22Rv1 (cell line): ENCODE measurements around the gene PPCDC.

Experiments
- ZFX ChIP-seq: fragments of 450-650 bp; IDR thresholded peaks from 2 replicates; pipeline ENCODE4 v1.6.1; 2017; ENCODE audit warnings: antibody characterized with exemption, borderline replicate concordance
- TF ChIP-seq, protein P1 (sequence below): fragments of 450-650 bp; IDR thresholded peaks from 2 replicates; pipeline ENCODE4 v1.5.1; 2017; ENCODE audit warnings: mild to moderate bottlenecking

DNA sequence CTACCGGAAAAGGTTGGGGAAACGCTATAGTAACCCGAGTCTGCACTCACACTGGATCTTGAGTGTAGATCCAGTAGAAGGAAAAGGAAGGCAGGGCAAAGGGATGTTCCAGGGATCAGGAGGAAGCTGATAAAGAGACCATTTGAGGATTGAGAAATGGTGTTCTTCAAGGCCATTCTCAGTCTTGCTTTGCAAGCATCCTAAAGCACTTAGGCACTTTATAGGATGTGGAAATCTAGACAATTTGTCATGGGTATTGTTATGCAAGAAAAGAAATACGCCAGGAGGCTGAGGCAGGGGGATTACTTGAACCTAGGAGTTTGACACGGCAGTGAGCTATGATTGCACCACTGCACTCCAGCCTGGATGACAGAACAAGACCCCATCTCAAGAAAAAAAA lies 41.2 kb upstream of the PPCDC start:
- TF ChIP-seq, protein P1, sequence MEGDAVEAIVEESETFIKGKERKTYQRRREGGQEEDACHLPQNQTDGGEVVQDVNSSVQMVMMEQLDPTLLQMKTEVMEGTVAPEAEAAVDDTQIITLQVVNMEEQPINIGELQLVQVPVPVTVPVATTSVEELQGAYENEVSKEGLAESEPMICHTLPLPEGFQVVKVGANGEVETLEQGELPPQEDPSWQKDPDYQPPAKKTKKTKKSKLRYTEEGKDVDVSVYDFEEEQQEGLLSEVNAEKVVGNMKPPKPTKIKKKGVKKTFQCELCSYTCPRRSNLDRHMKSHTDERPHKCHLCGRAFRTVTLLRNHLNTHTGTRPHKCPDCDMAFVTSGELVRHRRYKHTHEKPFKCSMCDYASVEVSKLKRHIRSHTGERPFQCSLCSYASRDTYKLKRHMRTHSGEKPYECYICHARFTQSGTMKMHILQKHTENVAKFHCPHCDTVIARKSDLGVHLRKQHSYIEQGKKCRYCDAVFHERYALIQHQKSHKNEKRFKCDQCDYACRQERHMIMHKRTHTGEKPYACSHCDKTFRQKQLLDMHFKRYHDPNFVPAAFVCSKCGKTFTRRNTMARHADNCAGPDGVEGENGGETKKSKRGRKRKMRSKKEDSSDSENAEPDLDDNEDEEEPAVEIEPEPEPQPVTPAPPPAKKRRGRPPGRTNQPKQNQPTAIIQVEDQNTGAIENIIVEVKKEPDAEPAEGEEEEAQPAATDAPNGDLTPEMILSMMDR = no peak
- TF ChIP-seq ZFX = no peak
